Left renal cortex interstitium (tissue), 4 donors: ENCODE results near the gene CACNA1G. TPM values are rescaled to one million over a fixed set of nuclear protein-coding genes. Genes with fewer than 3 reads are reported as not detected.
A peak's percentile ranks its signal among the peaks of the same experiment; 100 is the strongest.

Source experiments
- DNase-seq, 4 donors: peaks; one replicate each; pipeline ENCODE4 v3.0.0-alpha.2; 2013; ENCODE audit warnings: low read depth in 4 of 4, low spot score in 2 of 4, missing footprints in 1 of 4
- polyA plus RNA-seq, 4 donors: library from polyadenylated mRNA; unstranded; fragments of 120-200 nt; gene quantifications; one replicate each; pipeline ENCODE4 v1.2.1, GENCODE V29; 2013; ENCODE audit not compliant: insufficient read length in 4 of 4

The CACNA1G gene
- polyA plus RNA-seq, 4 donors = 7.6 to 10.4 (median 8.1) TPM

DNA sequence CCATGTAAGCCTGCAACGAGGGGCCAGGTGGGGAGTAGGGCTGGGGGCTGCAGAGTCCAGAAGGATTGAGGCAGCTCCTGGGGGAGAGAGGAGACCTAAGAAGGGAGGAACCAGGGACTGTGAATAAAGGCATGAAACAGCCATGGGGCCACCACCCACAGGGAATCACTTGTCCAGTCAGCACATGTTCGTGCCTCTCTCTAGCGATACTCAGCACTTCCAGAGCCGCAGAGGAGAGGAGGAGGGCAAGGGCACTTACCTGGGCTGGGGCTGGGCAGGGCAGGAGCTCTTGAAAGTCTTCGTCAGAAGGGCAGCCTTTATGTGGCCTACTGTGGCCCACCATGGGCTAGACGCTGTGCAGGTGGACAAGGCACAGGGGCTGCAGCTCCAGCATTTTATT, 24.2 kb downstream of the CACNA1G start:
- no peak for DNase-seq

GRCh38 chr17:50585346-50585745, 24.8 kb downstream of the CACNA1G start:
- DNase-seq = no peak

- no peak for DNase-seq
Measured at GRCh38 chr17:50585891-50586290, 25.4 kb downstream of the CACNA1G start.

GRCh38 chr17:50586421-50587247, 26.1 kb downstream of the CACNA1G start:
- DNase-seq = no peak

GRCh38 chr17:50587571-50587970, 27.1 kb downstream of the CACNA1G start:
- DNase-seq = no peak

- DNase-seq = no peak
Measured at GRCh38 chr17:50588391-50589049, 28.0 kb downstream of the CACNA1G start.

DNA sequence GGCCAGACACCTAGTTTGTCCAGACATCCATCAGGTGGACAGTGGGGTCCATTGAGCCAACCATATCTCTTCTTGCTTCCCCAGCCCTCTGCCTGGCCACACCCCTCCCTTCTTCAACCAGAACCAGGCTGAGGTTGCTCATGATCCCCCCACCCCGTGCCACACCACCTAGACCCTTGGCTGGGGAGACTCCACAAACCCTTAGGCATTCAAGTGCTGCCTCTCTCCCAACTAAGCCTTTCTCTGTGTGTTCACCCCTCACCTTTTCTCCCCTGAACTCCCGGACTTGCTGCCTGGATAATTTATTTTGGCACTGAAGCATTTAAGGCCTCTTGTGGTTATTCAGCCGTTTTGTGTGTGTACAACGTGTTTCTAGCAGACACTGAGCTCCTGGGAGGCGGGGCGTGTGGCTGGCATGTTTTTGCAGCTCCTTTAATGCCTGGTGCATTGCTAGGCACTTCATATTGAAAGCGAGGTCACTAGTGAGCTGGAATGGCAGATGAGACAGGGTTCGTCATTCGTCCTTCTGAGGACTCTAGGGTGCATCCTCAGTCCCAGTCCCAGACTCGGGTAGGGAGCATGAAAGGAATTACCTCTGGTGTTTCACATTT, 28.7 kb downstream of the CACNA1G start:
- DNase-seq = no peak

GRCh38 chr17:50590946-50591737, 30.6 kb downstream of the CACNA1G start:
- no peak for DNase-seq

DNA sequence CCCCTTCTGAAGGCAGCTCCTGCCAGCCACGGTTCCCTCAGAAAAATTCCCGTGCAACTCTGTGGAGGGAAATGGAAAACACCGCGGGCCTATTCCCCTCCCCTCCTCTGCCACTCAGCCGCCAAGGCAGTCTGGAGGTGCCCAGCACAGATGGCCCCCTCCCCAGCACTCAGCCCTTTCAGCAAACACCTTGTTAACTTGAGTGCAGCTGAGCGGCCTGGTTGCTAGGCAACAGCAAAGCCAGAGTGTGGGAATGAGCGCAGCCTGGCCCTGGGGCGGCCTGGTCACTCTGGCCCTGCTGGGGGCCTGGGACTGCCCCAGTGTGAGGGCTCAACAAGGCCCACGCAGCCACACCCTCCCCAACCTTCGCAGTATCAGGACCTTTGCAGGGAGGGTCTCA, 32.8 kb downstream of the CACNA1G start:
- peak in 1 of 4 donors; percentile 69 for DNase-seq

DNA sequence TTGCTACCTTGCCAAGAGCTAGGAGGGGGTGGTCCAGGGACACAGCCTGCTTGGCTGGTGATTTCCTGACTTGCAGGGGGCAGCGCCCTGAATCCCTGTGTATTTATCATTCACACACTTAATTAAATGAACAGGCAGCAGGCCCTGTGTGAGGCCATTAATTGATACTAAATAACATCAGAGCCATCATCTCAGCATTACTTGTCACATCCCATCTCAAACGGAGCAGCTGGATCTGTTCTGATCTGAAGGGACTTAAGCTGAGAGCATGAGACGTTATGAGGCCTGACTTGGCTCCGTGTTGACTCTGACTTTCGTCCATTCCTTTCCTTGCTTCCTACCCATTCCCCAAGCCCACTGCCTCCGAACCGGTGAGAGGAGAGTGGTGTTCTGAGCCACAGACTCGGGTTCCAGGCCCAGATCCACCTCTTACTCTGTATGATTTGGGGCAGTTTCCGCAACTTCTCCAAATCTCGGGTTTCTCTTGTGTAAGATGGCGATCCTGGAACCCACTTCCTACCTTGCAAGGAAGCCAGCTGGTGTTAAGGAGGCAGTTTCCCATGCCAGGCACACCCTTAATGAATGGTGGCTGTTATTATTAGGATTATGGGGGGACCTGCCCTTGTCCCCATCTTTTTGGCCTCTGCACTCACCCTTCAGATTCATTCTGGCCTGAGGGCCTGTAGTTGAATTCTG, 33.8 kb downstream of the CACNA1G start:
- no peak for DNase-seq

DNA sequence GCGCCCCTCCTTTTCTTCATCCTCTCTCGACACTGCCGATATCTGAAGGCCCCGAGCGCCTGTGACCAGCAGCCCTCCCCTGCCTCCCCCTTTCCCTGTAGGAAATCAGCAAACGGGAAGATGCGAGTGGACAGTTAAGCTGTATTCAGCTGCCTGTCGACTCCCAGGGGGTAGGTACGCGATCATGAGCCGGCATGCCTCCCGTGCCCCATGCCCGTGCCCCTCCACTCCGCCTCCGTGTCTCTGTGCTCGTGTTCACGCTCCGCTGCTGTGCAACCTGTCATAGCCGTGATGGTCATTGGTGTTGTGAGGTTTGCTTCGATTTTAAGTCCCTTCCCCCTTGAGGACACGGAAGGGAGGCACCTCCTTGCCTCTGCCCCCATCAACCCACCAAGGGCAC, 34.4 kb downstream of the CACNA1G start:
- DNase-seq = no peak

DNA sequence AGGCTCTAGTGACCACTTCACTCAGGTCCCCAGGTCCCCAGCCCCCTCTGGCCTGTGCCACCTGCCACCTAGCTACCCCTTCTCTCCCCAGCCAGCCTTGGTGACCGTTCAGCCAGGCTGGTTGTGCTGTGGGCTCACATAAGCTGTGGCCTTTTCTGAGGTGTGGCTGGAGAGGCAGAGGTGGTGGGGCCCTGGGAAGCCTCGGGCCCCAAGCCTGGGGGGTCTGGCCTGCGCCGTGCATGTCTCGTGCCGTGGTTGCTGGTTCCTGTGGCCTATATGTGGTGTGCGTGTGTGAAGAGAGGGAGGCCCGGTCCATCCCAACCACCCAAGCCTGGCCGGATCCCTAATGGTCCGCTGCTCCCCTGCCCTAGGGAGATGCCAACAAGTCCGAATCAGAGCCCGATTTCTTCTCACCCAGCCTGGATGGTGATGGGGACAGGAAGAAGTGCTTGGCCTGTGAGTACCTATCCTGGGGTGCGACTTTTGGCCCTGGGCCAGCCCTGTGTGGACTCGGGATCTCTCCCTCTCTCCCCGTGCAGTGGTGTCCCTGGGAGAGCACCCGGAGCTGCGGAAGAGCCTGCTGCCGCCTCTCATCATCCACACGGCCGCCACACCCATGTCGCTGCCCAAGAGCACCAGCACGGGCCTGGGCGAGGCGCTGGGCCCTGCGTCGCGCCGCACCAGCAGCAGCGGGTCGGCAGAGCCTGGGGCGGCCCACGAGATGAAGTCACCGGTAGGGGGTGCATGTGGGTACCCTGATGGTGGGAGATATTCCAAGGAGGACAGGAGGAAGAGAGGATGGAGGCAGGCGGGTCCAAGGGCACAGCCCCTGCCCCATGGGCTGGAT, 35.9 kb downstream of the CACNA1G start:
- DNase-seq = no peak

DNA sequence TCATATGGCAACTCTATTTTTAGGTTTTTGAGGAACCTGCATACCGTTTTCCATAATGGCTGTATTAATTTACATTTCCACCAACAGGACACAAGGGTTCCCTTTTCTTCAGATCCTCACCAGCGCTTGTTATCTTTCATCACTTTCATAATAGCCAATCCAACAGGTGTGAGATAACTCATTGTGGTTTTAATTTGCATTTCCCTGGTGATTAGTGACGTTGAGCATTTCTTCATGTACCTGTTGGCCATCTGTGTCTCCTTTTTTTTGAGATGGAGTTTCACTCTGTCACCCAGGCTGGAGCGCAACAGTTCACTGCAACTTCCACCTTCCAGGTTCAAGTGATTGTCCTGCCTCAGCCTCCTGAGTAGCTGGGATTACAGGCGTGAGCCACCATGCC, 38.0 kb downstream of the CACNA1G start:
- DNase-seq = no peak

DNA sequence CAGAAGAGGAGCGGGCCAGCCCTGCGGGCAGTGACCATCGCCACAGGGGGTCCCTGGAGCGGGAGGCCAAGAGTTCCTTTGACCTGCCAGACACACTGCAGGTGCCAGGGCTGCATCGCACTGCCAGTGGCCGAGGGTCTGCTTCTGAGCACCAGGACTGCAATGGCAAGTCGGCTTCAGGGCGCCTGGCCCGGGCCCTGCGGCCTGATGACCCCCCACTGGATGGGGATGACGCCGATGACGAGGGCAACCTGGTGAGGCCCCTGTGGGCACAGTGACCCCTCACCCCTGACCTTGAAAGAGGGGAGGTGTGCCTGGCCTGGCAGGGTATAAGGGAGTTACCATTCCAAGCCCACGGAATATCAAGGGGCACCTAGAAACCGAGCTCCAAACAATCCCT, 39.1 kb downstream of the CACNA1G start:
- DNase-seq = no peak

GRCh38 chr17:50601823-50602375, 41.4 kb downstream of the CACNA1G start:
- no peak for DNase-seq

DNA sequence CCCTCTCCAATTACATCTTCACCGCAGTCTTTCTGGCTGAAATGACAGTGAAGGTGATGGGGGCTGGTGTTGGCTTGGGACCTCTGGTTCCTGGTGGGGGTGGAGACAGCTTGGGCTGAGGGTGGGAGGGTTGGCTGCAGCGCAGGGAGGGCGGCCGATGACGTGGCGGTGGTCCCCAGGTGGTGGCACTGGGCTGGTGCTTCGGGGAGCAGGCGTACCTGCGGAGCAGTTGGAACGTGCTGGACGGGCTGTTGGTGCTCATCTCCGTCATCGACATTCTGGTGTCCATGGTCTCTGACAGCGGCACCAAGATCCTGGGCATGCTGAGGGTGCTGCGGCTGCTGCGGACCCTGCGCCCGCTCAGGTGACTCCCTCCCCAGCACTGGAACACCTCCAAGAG, 42.3 kb downstream of the CACNA1G start:
- DNase-seq = no peak

DNA sequence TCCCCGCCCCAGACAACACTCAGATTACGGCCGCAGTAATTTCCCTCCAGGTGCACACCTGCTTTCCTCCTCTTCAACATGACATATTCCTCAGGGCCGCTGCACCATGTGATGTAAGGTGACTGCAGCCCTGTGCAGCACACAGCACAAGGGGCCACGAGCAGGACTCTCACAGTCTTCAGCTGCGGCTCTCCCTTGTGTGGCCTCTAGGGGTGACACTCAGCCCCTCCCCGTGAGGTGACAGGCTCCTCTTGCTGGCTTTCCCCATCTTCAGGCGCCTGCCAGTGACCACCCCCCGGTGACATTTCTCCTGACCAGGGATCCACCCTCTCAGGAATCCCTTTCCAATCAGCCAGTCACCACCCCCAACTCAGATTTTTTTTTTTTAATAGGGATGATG, 42.8 kb downstream of the CACNA1G start:
- no peak for DNase-seq

DNA sequence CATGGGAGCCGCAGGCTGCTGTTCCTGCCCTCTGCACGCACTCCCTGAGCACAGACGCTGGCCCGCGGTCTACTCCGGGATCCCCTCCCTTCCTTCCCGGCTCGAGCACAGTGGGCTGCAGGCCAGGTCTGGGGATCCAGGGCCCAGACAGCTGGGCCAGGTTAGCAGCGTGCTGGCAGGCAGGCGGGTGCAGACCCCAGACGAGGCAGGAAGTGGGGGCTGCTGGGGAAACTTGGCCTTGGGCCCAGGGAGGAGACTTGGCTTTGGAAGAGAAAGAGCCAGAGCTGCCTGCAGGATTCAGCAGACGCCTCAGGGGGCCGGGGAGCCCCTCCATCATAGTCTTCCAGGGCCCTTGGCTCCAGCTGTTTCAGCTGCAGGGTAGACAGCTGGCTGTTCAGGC, 44.0 kb downstream of the CACNA1G start:
- peak in 2 of 4 donors; percentile 70 to 82 for DNase-seq

GRCh38 chr17:50605429-50605828, 44.9 kb downstream of the CACNA1G start:
- no peak for DNase-seq
